Gastrocnemius medialis (tissue), 4 donors: ENCODE data around the gene WDR62.

Experiments used
- CTCF ChIP-seq, 5 experiments: fragments of 450-650 bp in 3 of 5; fragments of 200-600 bp in 2 of 5; sonication (generic) in 2 of 5; IDR thresholded peaks in 4 of 5; conservative IDR thresholded peaks in 1 of 5; 1 replicate in 4 of 5; 2 replicates in 1 of 5; pipeline ENCODE4 v1.5.1; 2016 to 2019; ENCODE audit warnings: antibody characterized with exemption in 5 of 5, mild to moderate bottlenecking in 3 of 5, moderate library complexity in 3 of 5
- POLR2A ChIP-seq, 2 donors: fragments of 450-650 bp; IDR thresholded peaks; one replicate each; pipeline ENCODE4 v1.6.1; 2017; ENCODE audit warnings: antibody characterized with exemption in 2 of 2, mild to moderate bottlenecking in 2 of 2, moderate library complexity in 2 of 2

GRCh38 chr19:36144624-36145023 lies 89.9 kb downstream of the WDR62 start:
- TF ChIP-seq CTCF (IDR thresholded peaks at IDR 0.05 in 4 of 5, conservative IDR thresholded peaks at IDR 0.05 in 1 of 5) (no peak), POLR2A (IDR thresholded peaks at IDR 0.05) (no peak)
